MV-4-11 (cell line): ENCODE data around the gene GEMIN8.

Experiments used
- DNase-seq: peaks from one replicate; lab custom pipeline; 2025; lab: John Stamatoyannopoulos, UW

Gene GEMIN8, protein sequence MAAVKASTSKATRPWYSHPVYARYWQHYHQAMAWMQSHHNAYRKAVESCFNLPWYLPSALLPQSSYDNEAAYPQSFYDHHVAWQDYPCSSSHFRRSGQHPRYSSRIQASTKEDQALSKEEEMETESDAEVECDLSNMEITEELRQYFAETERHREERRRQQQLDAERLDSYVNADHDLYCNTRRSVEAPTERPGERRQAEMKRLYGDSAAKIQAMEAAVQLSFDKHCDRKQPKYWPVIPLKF

DNA sequence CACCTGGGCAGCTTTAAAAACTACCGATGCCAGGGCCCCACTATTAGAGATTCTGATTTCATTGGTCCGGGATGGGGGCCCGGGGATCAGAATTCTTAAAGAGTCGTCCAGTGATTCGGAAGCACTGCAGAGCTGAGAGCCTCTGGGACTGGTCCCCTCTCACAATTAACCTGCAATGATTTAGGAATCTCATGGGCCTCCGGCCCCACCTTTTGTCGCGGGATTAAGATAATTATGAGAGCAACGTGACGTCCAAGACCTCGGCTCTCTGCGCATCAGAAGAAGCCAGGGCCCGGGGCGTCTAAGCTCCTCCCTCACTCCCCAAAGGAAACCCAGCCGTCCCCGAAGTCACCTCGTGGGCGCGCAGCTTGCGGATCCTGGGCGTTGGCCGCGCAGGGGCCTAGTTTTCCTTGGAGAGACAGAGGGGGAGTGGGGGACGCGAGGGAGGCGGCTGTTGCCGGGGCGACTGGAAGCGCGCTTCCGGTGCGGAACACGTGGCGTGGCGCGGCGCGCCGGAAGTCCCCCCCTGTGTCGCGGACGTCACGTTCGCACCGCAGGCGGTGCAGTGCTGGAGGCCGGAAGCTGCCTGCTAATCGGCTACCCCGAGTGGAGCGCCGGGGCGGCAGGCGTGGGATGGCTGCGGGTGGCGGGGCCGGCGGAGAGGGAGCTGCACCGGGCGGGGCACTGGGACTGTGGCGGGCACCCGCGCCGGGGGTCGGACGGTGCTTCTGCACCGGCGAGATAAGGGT, at the start of gene GEMIN8:
TSS of gene GEMIN8 (minus strand) at position 468 of the 749 bp plus-strand sequence. CDS start 8,414 bp downstream, outside the sequence.
- peak; percentile 78 for DNase-seq

DNA sequence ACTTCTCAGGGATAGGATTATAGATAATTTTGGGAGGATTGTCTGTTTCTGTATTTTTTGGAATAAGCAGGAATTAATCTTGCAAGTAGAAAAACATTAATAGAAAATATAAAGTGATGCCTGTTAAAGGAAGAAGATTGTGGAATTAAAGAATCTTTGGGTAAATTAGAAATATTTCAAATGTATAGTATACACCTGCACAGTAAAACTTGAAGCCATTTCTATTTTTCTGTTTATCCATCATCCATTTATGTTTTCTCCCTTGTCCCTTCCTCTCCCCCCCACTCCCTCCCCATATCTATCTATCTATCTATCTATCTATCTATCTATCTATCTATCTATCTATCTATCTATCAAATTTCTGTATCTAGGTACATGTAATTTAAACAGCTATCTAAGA, 46.9 kb upstream of the GEMIN8 start:
- no peak for DNase-seq

DNA sequence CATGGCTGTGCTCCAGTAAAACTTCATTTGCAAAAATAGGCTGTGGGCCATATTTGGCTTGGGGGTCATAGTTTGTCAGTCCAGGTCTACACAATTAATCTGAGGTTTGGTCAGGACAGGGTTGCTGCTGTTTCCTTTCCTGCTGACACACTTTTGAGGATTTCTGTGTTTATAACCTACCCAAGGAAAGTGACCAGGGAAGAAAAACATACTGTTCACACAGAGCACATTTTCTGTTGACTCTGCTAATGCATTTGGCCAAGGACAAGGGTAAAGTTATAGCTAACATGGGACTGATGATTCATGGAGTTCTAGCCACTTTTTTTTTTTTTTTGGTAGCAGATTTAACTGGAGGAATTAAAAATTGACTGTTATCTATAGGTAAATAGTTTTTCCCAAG, 43.9 kb upstream of the GEMIN8 start:
- DNase-seq, result no peak

DNA sequence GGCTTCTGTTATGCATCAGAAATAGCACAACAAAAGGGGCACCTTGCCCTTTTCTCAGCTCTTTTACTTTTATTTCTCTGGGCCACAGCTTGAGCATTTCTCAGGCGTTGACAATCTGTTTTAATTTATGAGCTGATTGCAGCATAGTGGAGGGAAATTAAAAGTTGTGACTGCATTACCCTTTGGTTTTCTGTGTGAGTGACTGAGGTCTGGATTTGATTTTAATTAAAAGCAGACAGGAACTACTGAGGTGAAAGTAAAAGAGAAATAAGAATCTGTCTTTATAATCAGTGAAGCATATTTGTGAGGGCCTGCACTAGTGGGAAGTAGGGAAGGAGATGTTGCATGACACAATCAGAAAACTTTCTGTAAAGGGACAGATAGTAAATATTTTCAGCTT, 43.4 kb upstream of the GEMIN8 start:
- no peak for DNase-seq

DNA sequence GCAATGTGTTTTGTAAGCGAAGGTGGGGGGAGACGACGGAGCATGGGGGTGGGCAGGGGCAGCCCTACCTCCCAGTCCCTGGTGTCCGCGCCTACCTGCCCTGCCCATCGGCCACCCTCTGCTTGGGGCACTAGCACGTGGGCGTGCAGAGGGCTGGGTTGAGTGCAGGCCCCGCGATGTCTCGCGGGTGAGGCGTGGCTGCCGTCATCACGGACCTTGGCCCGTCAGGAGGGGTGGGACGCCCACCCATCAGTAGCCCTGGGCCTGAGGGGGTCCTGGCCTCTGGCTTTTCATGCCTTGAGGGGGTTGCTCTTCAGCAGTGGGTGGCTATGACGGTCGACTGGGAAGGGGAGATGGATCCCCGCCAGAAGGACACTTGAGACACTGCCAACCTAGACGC, 36.1 kb upstream of the GEMIN8 start:
- DNase-seq, result no peak

DNA sequence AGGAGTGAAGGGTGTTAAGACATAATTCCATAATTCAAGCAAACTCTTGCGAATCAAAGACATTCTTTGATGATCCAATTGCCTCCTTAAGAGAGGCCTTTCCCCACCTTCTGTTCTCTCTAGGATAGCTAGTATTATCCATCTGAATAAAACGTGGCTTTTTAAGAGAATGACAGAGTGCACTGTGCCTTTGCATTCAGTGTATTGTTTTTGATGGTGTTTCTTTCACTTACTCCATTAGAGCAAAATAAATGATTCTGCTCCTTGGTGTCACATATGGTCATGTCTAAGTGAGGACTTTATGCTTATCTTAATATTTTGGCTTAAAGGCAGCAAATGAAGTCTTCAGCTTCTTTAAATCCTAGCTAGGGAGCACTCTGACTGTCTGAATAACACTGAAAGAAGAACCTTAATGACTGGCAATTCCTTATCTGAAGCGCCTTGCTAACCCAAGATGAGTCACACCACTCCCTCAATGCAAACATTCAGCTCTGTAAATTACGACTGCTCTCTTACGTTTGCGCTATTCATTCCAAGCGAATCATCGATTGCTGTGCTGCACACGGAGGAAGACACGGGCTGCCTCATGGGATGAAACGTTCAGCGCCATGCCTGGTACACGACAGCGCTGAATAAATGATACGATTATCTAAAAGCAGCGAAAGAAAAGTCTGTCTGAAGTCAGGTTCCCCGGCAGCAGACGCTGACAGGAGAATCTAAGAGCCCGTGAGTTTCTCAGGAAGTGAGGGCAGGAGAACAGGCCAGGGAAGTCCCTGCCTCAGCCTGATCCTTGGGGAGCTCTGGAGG, 35.1 kb upstream of the GEMIN8 start:
- DNase-seq, result no peak

DNA sequence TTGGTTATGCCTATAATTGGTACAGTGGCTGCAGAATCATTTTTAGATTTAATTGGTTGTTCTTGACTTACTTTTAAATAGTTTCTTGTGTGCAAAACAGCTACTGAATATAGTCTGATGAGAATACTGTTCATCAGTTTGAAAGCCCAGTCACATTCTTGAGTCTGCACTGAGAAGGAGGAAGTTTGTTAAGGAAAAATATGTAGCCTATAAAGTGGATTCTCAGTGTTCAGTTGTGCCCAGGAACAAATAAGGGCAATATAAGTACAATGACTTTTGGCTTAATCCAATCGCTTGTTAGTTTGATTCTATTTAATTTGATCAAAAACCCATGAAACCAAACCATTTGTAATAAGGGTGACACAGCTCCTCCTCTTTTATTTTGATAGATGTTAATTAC, 32.8 kb upstream of the GEMIN8 start:
- no peak for DNase-seq

DNA sequence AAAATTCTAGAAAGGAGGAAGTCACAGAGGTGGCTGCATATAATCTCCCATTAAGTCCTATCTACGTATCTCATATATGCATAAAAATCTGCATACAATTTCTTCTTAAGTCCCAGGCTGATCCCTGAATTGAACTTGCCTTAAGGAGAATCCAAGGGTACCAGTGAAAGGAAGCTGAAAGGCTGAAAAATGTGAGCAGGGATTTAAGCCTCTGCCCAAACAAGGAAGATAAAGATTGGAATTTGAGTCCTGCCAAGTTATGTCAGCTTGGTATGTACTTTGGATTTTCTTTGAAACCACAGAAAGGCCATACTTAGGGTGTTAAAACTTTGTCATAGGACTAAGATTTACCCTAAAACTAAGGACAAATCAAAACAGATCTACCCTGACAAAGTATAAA, 26.5 kb upstream of the GEMIN8 start:
- DNase-seq, result no peak

DNA sequence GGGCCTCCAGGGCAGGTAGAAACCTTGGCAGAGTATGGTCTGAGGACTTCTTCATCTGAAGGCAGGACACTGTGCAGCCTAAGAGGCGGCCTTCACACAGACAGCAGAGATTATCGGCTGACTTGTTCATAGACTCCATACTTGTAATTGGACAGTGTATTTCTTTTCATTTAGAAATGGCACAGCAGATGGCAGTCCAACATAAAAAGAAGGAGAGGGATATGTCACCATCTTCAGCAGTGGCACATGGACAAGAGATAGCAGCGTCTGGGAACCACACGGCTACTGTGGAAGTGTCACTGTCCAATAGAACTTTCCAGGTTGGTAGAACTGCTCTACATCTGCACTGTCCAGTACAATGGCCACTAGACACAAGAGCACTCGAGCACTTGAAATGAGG, 21.7 kb upstream of the GEMIN8 start:
- DNase-seq, result no peak

DNA sequence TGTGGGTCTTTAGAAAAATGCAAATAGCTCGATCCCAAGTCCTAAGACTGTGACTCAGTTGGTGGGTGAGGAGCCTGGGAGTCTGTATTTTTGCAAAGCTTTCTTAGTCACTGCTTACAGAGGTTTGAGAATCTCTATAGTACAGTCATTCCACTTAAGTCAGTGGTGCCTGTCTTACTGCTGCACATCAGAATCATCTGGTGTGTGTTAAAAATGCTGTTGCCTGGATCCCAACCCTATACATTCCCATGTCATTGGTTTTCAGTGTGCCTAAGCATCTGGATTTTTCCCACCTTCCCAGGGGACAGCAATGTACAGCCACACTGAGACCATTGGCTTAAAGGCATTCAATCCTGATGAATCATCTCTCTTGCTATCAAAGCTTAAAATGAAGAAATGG, 21.0 kb upstream of the GEMIN8 start:
- DNase-seq, result no peak

DNA sequence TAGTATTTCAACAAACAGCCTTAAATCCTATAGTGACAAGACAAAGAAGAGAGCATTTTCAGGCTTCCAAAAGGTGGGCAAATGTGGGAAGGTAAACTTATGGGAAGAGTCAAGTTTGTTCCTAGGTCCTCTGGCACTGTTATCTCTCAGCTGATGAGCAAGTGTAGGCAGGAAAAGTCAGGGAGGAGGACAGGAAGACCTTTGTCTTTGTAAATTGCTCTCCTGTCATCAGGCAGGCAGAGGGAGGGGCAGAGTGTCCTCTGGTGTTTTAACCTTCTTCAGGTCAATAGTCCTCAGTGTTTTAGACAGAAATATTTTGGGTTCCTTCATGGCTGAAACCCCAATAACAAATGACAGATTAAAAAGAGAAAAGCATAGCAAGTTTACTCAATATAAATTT, 13.5 kb upstream of the GEMIN8 start:
- DNase-seq, result no peak

DNA sequence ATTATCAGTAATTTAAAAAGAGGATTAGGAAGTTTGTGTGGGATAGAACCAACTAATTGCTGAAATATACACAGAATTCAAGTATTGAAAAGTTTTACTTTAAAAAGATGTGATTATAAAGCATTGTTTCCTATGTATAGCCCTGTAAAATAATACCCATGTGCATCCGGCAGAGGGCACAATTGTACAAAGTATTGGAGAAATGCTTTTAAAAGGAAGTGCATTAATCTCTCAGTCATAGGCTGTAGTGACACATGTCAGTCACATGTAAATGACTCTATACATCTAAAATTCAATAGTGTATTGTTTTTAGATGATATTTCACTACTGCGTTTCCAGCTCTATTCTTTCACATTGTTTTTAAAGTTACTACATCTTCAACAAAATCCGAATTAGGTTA, 9.7 kb upstream of the GEMIN8 start:
- DNase-seq, result peak; percentile 37

DNA sequence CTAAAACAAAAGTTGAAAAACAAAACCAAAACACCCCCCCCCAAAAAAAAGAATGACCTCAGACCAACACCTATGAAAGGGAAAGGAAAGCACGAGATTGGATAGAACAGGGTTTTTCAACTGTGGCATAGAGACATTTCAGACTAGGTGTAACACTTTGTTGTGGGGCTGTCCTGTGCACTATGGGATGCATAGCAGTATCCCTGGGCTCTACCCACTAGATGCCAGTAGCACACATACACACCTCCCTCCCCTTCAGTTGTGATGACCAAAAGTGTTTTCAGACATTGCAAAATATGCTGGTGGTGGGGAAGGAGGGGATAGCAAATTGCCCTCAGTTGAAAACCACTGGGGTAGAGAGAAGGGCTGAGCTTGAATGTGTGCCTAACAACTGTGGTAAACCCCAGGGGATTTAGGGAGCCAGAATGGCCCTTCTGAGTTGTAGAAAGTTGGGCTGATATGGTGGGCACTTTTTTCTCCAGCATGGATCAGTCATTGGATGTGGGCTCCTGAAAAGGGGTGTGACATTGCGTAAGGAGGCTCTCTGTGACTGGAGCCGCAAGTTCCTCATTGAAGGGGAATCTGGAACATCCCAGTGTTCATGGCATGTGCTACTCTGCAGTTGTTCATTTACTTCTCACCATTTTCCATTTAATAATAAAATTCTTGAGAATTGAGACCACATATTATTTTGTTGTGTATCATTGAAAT, 8.8 kb upstream of the GEMIN8 start:
- peak; percentile 81 for DNase-seq

DNA sequence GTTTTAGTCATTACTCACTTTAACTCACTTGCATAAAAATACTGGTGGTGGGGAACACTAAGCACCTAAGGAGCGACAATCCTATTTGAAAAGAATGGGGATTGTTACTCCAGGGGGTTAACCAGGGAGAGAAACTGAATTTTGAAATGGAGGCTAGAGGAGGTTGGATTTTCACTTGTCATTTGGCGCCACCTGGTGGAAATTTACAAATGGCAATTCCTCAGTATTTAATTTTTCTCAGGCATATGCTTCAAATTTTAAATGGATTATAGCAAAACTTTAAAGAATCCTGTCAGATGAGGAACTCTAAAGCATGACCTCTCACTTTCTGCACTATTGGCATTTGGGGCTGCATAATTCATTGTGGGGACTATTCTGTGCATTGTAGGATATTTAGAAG, 2.7 kb upstream of the GEMIN8 start:
- DNase-seq, result peak; percentile 13

DNA sequence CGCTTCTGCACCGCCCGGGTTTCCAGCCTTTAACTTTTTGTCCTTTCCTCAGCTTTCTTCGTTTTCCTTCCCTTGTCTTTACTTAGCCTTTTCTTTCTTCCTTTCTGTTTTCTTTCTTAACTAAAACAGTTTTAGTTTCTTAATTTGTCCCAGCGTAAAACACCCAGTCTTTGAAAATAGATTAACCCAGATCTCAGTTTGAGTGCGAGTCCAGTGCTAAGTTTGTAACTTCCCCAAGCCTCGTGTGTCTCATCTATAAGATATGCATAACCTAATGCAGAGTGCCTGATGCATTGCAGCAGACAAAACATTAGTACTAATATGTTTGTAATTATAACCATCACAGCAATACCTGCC, 460 bp upstream of the GEMIN8 start:
- DNase-seq, result peak; percentile 8

DNA sequence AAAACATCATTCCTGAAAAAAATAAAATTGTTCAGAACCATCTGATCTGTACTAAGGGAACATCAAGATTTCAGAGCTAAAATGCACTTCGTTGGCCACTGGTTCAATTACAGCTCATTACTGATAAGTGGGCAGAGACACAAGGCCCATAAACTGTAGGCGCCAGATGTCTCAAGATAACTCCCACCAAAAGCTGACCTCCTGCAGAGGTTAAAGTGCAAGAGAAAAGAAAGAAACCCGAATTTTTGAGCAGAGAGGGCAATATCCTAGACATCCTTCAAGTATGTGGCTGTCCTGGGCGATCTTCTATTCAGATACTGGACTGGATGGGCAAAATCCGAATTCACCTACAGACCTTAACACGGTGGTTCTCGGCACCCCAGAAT, 660 bp downstream of the GEMIN8 start:
- no peak for DNase-seq

DNA sequence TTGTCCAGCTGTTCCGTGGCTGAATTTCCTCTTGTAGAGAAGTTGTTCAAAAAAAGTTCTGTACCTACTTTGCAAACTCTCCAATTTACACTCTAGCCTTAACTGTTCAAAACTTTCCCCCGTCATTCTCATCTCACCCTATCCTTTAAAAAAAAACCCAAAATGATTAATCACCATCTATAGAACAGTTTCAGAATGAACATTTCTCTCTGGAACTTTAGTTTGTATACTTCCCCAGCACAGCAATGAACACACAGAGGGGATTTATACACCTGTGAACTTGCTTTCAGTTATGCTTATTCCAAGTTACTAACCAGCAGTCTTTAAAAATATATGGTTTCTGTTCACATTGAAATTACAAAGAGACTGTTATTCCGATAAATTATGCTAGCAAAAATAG, 1.2 kb downstream of the GEMIN8 start:
- no peak for DNase-seq

DNA sequence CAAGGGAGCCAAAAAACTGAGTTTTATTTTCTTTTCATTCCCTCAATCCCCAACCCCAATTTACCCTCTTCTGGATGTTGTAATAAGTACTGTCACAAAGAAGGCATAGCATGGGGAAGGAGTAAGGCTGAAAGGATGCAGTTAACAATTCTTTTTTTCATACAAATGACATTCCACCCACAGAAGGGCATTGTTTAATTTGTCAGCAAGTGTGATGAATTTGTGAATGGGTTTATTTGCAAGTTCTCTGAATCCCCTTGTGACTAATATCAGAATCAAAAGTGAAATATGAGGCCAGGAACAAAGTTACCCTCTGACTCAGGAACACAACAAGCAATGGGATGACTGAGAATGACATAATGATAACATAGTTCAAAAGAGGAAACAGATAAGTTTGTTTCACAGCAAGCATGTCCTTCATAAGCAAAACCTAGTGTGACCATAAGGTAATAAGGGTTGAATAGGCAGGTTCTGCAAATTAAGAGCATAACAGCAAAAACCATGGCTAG, 2.1 kb downstream of the GEMIN8 start:
- DNase-seq, result peak; percentile 54

DNA sequence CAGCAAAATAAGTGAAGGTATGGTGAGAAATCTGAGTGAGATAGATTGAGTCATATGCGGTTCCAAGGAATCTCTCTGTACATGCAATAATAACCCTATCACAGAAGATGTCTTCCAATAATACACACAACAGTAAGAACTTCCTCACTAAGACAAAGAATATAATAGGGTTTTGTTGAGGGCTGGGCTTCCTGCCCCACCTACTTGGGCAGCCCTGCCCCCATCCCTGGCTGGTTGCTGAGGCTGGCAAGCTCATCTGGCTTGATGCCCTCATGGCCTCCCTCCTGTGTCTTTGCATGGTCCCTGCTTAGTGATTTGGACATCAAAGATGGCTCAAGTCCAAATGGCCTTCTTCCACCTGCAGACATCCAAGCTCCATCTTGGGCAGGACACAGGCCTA, 2.7 kb downstream of the GEMIN8 start:
- DNase-seq, result no peak

DNA sequence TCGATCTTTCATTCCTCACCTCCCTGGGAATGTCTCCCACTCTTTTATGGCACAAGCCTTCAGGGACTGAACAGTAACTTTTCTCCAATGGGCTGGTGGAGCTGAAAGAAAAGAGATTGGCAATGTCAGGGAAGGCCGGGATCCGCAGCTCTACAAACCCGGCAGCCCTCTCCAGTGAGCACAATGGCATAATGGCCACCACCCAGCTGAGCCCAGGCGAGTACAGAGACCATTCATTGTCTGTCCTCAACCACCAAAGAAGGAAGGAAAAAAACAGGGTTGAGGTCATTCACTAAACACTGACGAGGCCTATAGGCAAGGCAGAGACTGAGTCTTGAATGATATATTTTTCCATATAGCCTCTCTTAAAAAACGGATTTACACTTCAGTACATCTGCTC, 3.6 kb downstream of the GEMIN8 start:
- DNase-seq, result no peak

DNA sequence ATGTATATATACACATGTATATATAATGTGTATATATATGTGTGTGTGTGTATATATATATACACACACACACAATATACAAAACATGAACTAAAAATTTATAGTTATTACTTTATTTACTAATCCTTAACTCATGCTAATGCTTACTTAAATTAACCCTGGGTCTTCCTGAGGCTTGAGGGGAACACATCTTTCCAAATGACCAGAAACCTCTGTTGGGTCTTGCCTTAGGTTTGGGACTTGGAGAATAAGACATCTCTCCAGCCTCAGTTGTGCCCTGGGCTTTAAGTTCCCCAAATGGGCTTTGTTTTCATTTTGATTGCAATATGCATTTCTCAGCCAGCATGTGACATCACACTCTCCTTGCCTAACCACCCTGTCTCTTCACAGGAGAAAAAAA, 7.7 kb downstream of the GEMIN8 start:
- no peak for DNase-seq

DNA sequence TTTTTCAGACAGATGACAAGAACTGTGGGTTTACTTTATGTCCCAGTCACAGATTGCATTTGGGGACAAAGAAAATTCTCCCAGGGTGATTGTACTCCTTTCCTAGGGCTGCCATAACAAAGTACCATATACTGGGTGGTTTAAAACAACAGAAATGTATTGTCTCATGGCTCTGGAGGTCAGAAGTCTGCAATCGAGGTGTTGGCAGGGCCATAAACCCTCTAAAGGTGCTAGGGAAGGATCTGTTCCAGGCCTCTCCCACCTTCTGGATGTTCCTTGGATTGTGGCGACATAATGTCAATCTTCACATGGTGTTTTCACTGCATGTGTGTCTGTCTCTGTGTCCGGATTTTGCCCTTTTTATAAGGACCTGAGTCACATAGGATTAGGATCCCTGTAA, 12.3 kb downstream of the GEMIN8 start:
- no peak for DNase-seq
